Measurements from ENCODE around the gene PTGER3. TPM values are rescaled to one million over a fixed set of nuclear protein-coding genes. Genes with fewer than 3 reads are reported as not detected.

The PTGER3 gene
- total and polyA plus RNA-seq, 4 donors: 0.04 to 1.6 (median 0.26) TPM

- Histone ChIP-seq H3K27me3 (ENCODE audit: control insufficient read depth in 4 of 4, insufficient read depth in 4 of 4, low read length in 3 of 4) (peaks cover 0 to 10% (median 0%) of the 10 kb centered on the region in 4 donors), H3K4me3 (ENCODE audit: low read depth in 1 of 3, low read length in 3 of 3) (no peak overlapping the region), H3K27ac (ENCODE audit: low read depth in 1 of 2, low read length in 2 of 2) (no peak overlapping the region), H3K9ac (ENCODE audit: low read depth in 1 of 2, low read length in 2 of 2) (no peak overlapping the region), H3K4me1 (ENCODE audit: control insufficient read depth in 4 of 4, insufficient read depth in 4 of 4, low read length in 3 of 4) (no peaks in the 10 kb centered on the region), H3K36me3 (ENCODE audit: control insufficient read depth in 4 of 4, insufficient read depth in 3 of 4, low read depth in 1 of 4, low read length in 3 of 4) (no peaks in the 10 kb centered on the region), H3K9me3 (ENCODE audit: control insufficient read depth in 4 of 4, low read length in 3 of 4) (no peaks in the 10 kb centered on the region)
- WGBS: 60% methylated on average over 2 of the region's 2 CpGs
- no peak for DNase-seq (ENCODE audit: low spot score)
- TF ChIP-seq GABPA (IDR thresholded peaks at IDR 0.05 in 1 of 2, conservative IDR thresholded peaks at IDR 0.05 in 1 of 2) (no peak), TAF1 (conservative IDR thresholded peaks at IDR 0.05) (no peak), RAD21 (IDR thresholded peaks at IDR 0.05) (no peak), FOXA1 (IDR thresholded peaks at IDR 0.05) (no peak)
Measured at GRCh38 chr1:71038942-71039341, 8.7 kb downstream of the PTGER3 start.

- 68% methylated on average over 2 of the region's 2 CpGs for WGBS
- Histone ChIP-seq H3K9me3 (ENCODE audit: control insufficient read depth in 4 of 4, low read length in 3 of 4) (no peaks in the 10 kb centered on the region), H3K4me3 (ENCODE audit: low read depth in 1 of 3, low read length in 3 of 3) (no peak overlapping the region), H3K27ac (ENCODE audit: low read depth in 1 of 2, low read length in 2 of 2) (no peak overlapping the region), H3K27me3 (ENCODE audit: control insufficient read depth in 4 of 4, insufficient read depth in 4 of 4, low read length in 3 of 4) (peaks cover 0 to 14% (median 0%) of the 10 kb centered on the region in 4 donors), H3K36me3 (ENCODE audit: control insufficient read depth in 4 of 4, insufficient read depth in 3 of 4, low read depth in 1 of 4, low read length in 3 of 4) (no peaks in the 10 kb centered on the region), H3K4me1 (ENCODE audit: control insufficient read depth in 4 of 4, insufficient read depth in 4 of 4, low read length in 3 of 4) (no peaks in the 10 kb centered on the region), H3K9ac (ENCODE audit: low read depth in 1 of 2, low read length in 2 of 2) (no peak overlapping the region)
- DNase-seq (ENCODE audit: low spot score): no peak
- TF ChIP-seq REST (IDR thresholded peaks at IDR 0.05) (no peak), FOXA2 (IDR thresholded peaks at IDR 0.05) (no peak)
Measured at GRCh38 chr1:71037829-71038620, 9.6 kb downstream of the PTGER3 start.

GRCh38 chr1:71037066-71037465 lies 10.6 kb downstream of the PTGER3 start:
- Histone ChIP-seq H3K4me3 (ENCODE audit: low read depth in 1 of 3, low read length in 3 of 3) (no peak overlapping the region), H3K9ac (ENCODE audit: low read depth in 1 of 2, low read length in 2 of 2) (no peak overlapping the region), H3K36me3 (ENCODE audit: control insufficient read depth in 4 of 4, insufficient read depth in 3 of 4, low read depth in 1 of 4, low read length in 3 of 4) (no peaks in the 10 kb centered on the region), H3K9me3 (ENCODE audit: control insufficient read depth in 4 of 4, low read length in 3 of 4) (no peaks in the 10 kb centered on the region), H3K27ac (ENCODE audit: low read depth in 1 of 2, low read length in 2 of 2) (no peak overlapping the region), H3K4me1 (ENCODE audit: control insufficient read depth in 4 of 4, insufficient read depth in 4 of 4, low read length in 3 of 4) (no peaks in the 10 kb centered on the region), H3K27me3 (ENCODE audit: control insufficient read depth in 4 of 4, insufficient read depth in 4 of 4, low read length in 3 of 4) (peaks cover 0 to 14% (median 0%) of the 10 kb centered on the region in 4 donors)
- 90% methylated on average over 9 of the region's 9 CpGs for WGBS
- DNase-seq (ENCODE audit: low spot score): no peak
- TF ChIP-seq CTCF (IDR thresholded peaks at IDR 0.05; ENCODE audit: low read depth, low read length, missing input control): no peak
- TF ChIP-seq YY1 (IDR thresholded peaks at IDR 0.05): no peak
- TF ChIP-seq SP1 (IDR thresholded peaks at IDR 0.05): no peak
- TF ChIP-seq HNF4A (conservative IDR thresholded peaks at IDR 0.05): no peak
- no peak for TF ChIP-seq GABPA (IDR thresholded peaks at IDR 0.05 in 1 of 2, conservative IDR thresholded peaks at IDR 0.05 in 1 of 2)
- TF ChIP-seq MAX (IDR thresholded peaks at IDR 0.05): no peak
- TF ChIP-seq ZBTB33 (IDR thresholded peaks at IDR 0.05): no peak
- TF ChIP-seq HNF4G (IDR thresholded peaks at IDR 0.05): no peak
- no peak for TF ChIP-seq REST (IDR thresholded peaks at IDR 0.05)
- no peak for TF ChIP-seq NR2F2 (IDR thresholded peaks at IDR 0.05)
- no peak for TF ChIP-seq TAF1 (conservative IDR thresholded peaks at IDR 0.05)
- TF ChIP-seq EGR1 (IDR thresholded peaks at IDR 0.05; ENCODE audit: low read depth in 2 of 2): no peak
- no peak for TF ChIP-seq RXRA (IDR thresholded peaks at IDR 0.05)

All from liver (tissue), 9 donors.